ENCODE results near the gene GRIK3. TPM values are rescaled to one million over a fixed set of nuclear protein-coding genes. Genes with fewer than 3 reads are reported as not detected.

Gene GRIK3
- total RNA-seq, 1 experiment from 2014 or later, result not detected

GRCh38 chr1:36874271-36875060 lies 159.8 kb downstream of the GRIK3 start:
- CTCF ChIA-PET, result no interaction called here
- BruUV-seq (replicated peaks), result no TSS peak

GRCh38 chr1:36872858-36873257 lies 161.5 kb downstream of the GRIK3 start:
- no peaks in the 10 kb centered on the region for H4K20me1 ChIP-seq (ENCODE audit: low read length)
- ATAC-seq, result no peak

More at GRCh38 chr1:36874271-36875060, 159.8 kb downstream of the GRIK3 start:
- Histone ChIP-seq H3K4me2 (ENCODE audit: low read length) (no peak overlapping the region), H3K4me3 (ENCODE audit: low read length) (no peak overlapping the region), H2AFZ (ENCODE audit: low read length) (no peak overlapping the region), H3K27me3 (ENCODE audit: low read length) (peaks cover 10% of the 10 kb centered on the region), H3K36me3 (ENCODE audit: low read depth, low read length) (no peaks in the 10 kb centered on the region), H3K27ac (ENCODE audit: low read length) (no peak overlapping the region), H3K9me3 (ENCODE audit: low read length) (no peaks in the 10 kb centered on the region), H3K9me2 (replicated peaks; ENCODE audit: low read length) (no peaks in the 10 kb centered on the region), H4K20me1 (ENCODE audit: low read length) (no peaks in the 10 kb centered on the region), H3F3A (ENCODE audit: low read length, unreplicated experiment) (no peaks in the 10 kb centered on the region), H3K9ac (ENCODE audit: low read length) (no peak overlapping the region), H3K79me2 (ENCODE audit: low read length) (no peaks in the 10 kb centered on the region), H3K4me1 (ENCODE audit: insufficient read depth, low read length) (no peaks in the 10 kb centered on the region)
- ATAC-seq, result no peak
- intact Hi-C loops (cut with micrococcal nuclease), result no loop called here
- TF ChIP-seq CTCF (conservative IDR thresholded peaks at IDR 0.05; ENCODE audit: low read depth, low read length) (no peak), EZH2 (IDR thresholded peaks at IDR 0.05; ENCODE audit: low read length, unreplicated experiment) (no peak), EZH2phosphoT487 (IDR thresholded peaks at IDR 0.05; ENCODE audit: borderline replicate concordance, low read length) (no peak)
- POLR2A ChIA-PET (ENCODE audit: unreplicated experiment), result no interaction called here
- DNase-seq, result no peak

More at GRCh38 chr1:36872858-36873257, 161.5 kb downstream of the GRIK3 start:
- no peaks in the 10 kb centered on the region for H3K4me1 ChIP-seq (ENCODE audit: insufficient read depth, low read length)
- no peak for DNase-seq
- H2AFZ ChIP-seq (ENCODE audit: low read length), result no peak overlapping the region
- H3K79me2 ChIP-seq (ENCODE audit: low read length), result no peaks in the 10 kb centered on the region
- TF ChIP-seq CTCF (conservative IDR thresholded peaks at IDR 0.05; ENCODE audit: low read depth, low read length), result no peak
- no peak for TF ChIP-seq EZH2phosphoT487 (IDR thresholded peaks at IDR 0.05; ENCODE audit: borderline replicate concordance, low read length)
- TF ChIP-seq EZH2 (IDR thresholded peaks at IDR 0.05; ENCODE audit: low read length, unreplicated experiment), result no peak
- no peak overlapping the region for H3K4me3 ChIP-seq (ENCODE audit: low read length)
- intact Hi-C loops (cut with micrococcal nuclease), result no loop called here
- no TSS peak for BruUV-seq (replicated peaks)
- H3F3A ChIP-seq (ENCODE audit: low read length, unreplicated experiment), result no peaks in the 10 kb centered on the region
- POLR2A ChIA-PET (ENCODE audit: unreplicated experiment), result no interaction called here
- no peak overlapping the region for H3K27ac ChIP-seq (ENCODE audit: low read length)
- no peaks in the 10 kb centered on the region for H3K9me2 ChIP-seq (replicated peaks; ENCODE audit: low read length)
- H3K9me3 ChIP-seq (ENCODE audit: low read length), result no peaks in the 10 kb centered on the region
- H3K36me3 ChIP-seq (ENCODE audit: low read depth, low read length), result no peaks in the 10 kb centered on the region
- H3K9ac ChIP-seq (ENCODE audit: low read length), result no peak overlapping the region
- CTCF ChIA-PET, result no interaction called here
- no peak overlapping the region for H3K4me2 ChIP-seq (ENCODE audit: low read length)
- H3K27me3 ChIP-seq (ENCODE audit: low read length), result peaks cover 8% of the 10 kb centered on the region; the same call in 1 of the 2 replicates
